ENCODE results near the gene ELOVL4.

GRCh38 chr6:79922018-79922417 is 25.3 kb downstream of the ELOVL4 start:
- no peak for TF ChIP-seq CTCF (IDR thresholded peaks at IDR 0.05)
- no peak for TF ChIP-seq ZFX (IDR thresholded peaks at IDR 0.05; ENCODE audit: borderline replicate concordance)
